CD14-positive monocyte (primary cell): ENCODE data around the gene C5orf58. TPM values are rescaled to one million over a fixed set of nuclear protein-coding genes. Genes with fewer than 3 reads are reported as not detected.

Experiments used
- DNase-seq, 3 donors: peaks; one replicate each; pipeline ENCODE4 v3.0.0-alpha.2; 2011 to 2022
- H2AFZ ChIP-seq: 2 replicates; pipeline ENCODE4 v1.6.0; 2012; ENCODE audit warnings: mild to moderate bottlenecking, low read depth, low read length, inconsistent platforms; ENCODE audit not compliant: insufficient read depth, poor library complexity, severe bottlenecking
- H3K27ac ChIP-seq, 2 donors: 1 replicate in 1 of 2; 2 replicates in 1 of 2; pipeline ENCODE4 v1.5.1; 2012 to 2013; ENCODE audit warnings: low read length in 2 of 2, control low read depth in 1 of 2, inconsistent platforms in 1 of 2, low read depth in 1 of 2, mild to moderate bottlenecking in 1 of 2
- H3K27me3 ChIP-seq, 2 donors: one replicate each; pipeline versions ENCODE4 v1.6.0 to v1.6.1; 2011 to 2013; ENCODE audit warnings: low read length in 2 of 2; ENCODE audit not compliant: control insufficient read depth in 2 of 2, insufficient read depth in 2 of 2
- H3K36me3 ChIP-seq, 2 donors: replicated peaks in 1 of 2; 1 replicate in 1 of 2; 2 replicates in 1 of 2; pipeline versions ENCODE4 v1.5.1 to v1.6.1; 2012 to 2013; ENCODE audit warnings: low read length in 2 of 2, control low read depth in 1 of 2, inconsistent platforms in 1 of 2, mild to moderate bottlenecking in 1 of 2; ENCODE audit not compliant: insufficient read depth in 2 of 2, control insufficient read depth in 1 of 2
- H3K4me1 ChIP-seq, 2 donors: 1 replicate in 1 of 2; 2 replicates in 1 of 2; pipeline versions ENCODE4 v1.5.1 to v1.6.1; 2012 to 2013; ENCODE audit warnings: low read length in 2 of 2, control low read depth in 1 of 2, inconsistent platforms in 1 of 2, mild to moderate bottlenecking in 1 of 2, moderate library complexity in 1 of 2; ENCODE audit not compliant: insufficient read depth in 2 of 2, control insufficient read depth in 1 of 2
- H3K4me2 ChIP-seq: replicated peaks from 2 replicates; pipeline ENCODE3; 2012; ENCODE audit warnings: low read length, moderate library complexity, mild to moderate bottlenecking; ENCODE audit not compliant: poor library complexity, severe bottlenecking; ENCODE audit errors: extremely low read depth
- H3K4me3 ChIP-seq, 3 experiments: fragments of 200-600 bp in 1 of 3; sonication (generic) in 1 of 3; replicated peaks in 1 of 3; 1 replicate in 2 of 3; 2 replicates in 1 of 3; pipeline ENCODE4 v1.5.1; 2011 to 2013; ENCODE audit warnings: low read length in 3 of 3, mild to moderate bottlenecking in 3 of 3, control low read depth in 2 of 3, low read depth in 2 of 3, inconsistent platforms in 1 of 3, moderate library complexity in 1 of 3
- H3K79me2 ChIP-seq: 2 replicates; pipeline ENCODE4 v1.6.0; 2012; ENCODE audit warnings: mild to moderate bottlenecking, control low read depth, inconsistent platforms, low read length, moderate library complexity; ENCODE audit not compliant: insufficient read depth
- H3K9ac ChIP-seq: 2 replicates; pipeline ENCODE4 v1.6.0; 2017; ENCODE audit warnings: low read length, mild to moderate bottlenecking; ENCODE audit not compliant: insufficient read depth, poor library complexity, severe bottlenecking
- H3K9me3 ChIP-seq, 2 donors: replicated peaks in 1 of 2; 1 replicate in 1 of 2; 2 replicates in 1 of 2; pipeline versions ENCODE4 v1.5.1 to v1.6.1; 2012 to 2013; ENCODE audit warnings: low read length in 2 of 2, control low read depth in 1 of 2; ENCODE audit not compliant: control insufficient read depth in 1 of 2, insufficient read depth in 1 of 2
- H4K20me1 ChIP-seq: 2 replicates; pipeline ENCODE4 v1.6.0; 2012; ENCODE audit warnings: mild to moderate bottlenecking, low read length, control low read depth, moderate library complexity; ENCODE audit not compliant: insufficient read depth
- H3K27ac Mint-ChIP-seq, 7 donors: one replicate each; pipeline ENCODE4 v1.8.0; 2020; ENCODE audit warnings: mild to moderate bottlenecking in 7 of 7, mixed read lengths in 7 of 7, moderate library complexity in 6 of 7, inconsistent platforms in 2 of 7
- H3K27me3 Mint-ChIP-seq, 3 donors: one replicate each; pipeline ENCODE4 v1.8.0; 2021 to 2022; ENCODE audit warnings: low read depth in 3 of 3, mild to moderate bottlenecking in 3 of 3, mixed read lengths in 3 of 3, moderate library complexity in 3 of 3, inconsistent platforms in 1 of 3
- H3K36me3 Mint-ChIP-seq, 2 donors: one replicate each; pipeline ENCODE4 v1.8.0; 2020; ENCODE audit warnings: mixed read lengths in 2 of 2, inconsistent platforms in 1 of 2, mild to moderate bottlenecking in 1 of 2
- H3K4me1 Mint-ChIP-seq: one replicate; pipeline ENCODE4 v1.8.0; 2020; ENCODE audit warnings: mild to moderate bottlenecking, mixed read lengths
- H3K4me3 Mint-ChIP-seq, 2 donors: one replicate each; pipeline ENCODE4 v1.8.0; 2020; ENCODE audit warnings: mild to moderate bottlenecking in 2 of 2, mixed read lengths in 2 of 2, moderate library complexity in 1 of 2
- H3K9me3 Mint-ChIP-seq, 7 donors: one replicate each; pipeline ENCODE4 v1.8.0; 2020 to 2022; ENCODE audit warnings: mixed read lengths in 7 of 7, mild to moderate bottlenecking in 6 of 7, moderate library complexity in 6 of 7, inconsistent platforms in 2 of 7
- WGBS: methylation state at CpG from one replicate; pipeline ENCODE4 v1.1.5; 2013; ENCODE audit warnings: missing lambda C conversion rate; ENCODE audit not compliant: insufficient coverage; 5-methylcytosine and 5-hydroxymethylcytosine counted together
- intact Hi-C, 2 donors: fragments of 100-400 bp; cut with micrococcal nuclease; formaldehyde crosslinking; loops; one replicate each; pipeline versions ENCODE4 v1.15.0 to v1.15.1; 2023
- polyA plus RNA-seq, 3 donors: library from polyadenylated mRNA; depleted of rRNA in 1 of 3; unstranded in 2 of 3; stranded (reverse) in 1 of 3; fragments of 300-500 nt in 2 of 3; fragments of >200 nt in 1 of 3; fragmentation: Illumina TruSeq in 2 of 3; gene quantifications; 1 replicate in 2 of 3; 2 replicates in 1 of 3; pipeline ENCODE4 v1.2.3, GENCODE V29; 2012 to 2021
- TF ChIP-seq, protein P1 (sequence below): fragments of 200-600 bp; IDR thresholded peaks from one replicate; pipeline ENCODE4 v1.8.0; 2022; ENCODE audit warnings: antibody characterized with exemption, mild to moderate bottlenecking

Gene C5orf58
- polyA plus RNA-seq, 3 donors = 0.46 TPM; not detected in 2

DNA sequence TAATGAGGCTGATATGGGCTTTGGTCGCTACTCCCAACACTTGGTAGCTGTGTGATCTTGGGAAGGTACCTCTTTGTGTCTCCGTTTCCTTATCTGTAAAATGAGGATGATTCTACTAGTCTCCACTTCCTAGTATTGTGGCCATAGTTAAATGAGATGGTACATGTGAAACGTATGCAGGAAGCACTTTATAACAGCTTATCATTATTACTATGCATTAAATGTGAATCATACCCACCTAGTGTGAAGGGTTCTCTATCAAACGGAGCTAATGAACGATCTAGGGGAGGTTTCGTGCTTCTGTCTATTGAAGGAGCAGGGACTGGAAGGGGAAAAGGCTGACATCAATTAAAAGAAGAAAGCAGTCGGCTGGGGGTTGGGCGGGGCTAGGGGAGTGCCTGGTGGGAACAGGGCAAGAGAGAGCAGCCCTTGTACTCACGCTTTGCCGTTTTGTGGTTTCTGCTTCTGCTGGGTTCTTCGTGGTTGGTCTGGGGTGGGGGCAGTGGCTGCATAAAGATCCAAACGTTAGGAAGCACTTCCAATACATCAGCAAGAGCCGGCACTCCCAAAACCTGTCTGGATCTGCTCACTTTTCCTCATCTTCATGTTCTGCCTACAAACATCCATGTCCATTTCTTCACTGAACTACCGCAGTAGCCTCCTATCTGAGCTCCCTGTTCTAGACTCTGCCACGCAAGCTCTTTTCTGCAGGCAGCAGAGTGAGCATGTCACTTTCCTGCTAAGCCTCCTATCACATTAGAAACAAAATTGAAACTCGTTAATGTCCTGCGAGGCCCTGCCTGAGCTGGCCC, 34.0 kb downstream of the C5orf58 start:
- peak overlapping the region in 6 of 7 donors; percentile 3 to 99 (median 86) for H3K27ac Mint-ChIP-seq
- peaks cover 43% of the 10 kb centered on the region for H3K4me1 Mint-ChIP-seq
- Histone ChIP-seq H3K9me3 (no peaks in the 10 kb centered on the region), H3K4me2 (no peak overlapping the region), H3K79me2 (peaks cover 56% of the 10 kb centered on the region), H3K4me1 (peaks cover 42 to 43% of the 10 kb centered on the region in 2 donors), H3K9ac (no peak overlapping the region), H3K4me3 (no peak overlapping the region), H3K27ac (peak overlapping the region in 1 of 2 donors; percentile 97), H2AFZ (no peak overlapping the region), H3K36me3 (peaks cover 84 to 91% of the 10 kb centered on the region in 2 donors), H3K27me3 (no peaks in the 10 kb centered on the region), H4K20me1 (peaks cover 95% of the 10 kb centered on the region)
- H3K9me3 Mint-ChIP-seq = peaks cover 0 to 2% (median 0%) of the 10 kb centered on the region in 7 donors
- WGBS = 57% methylated on average over 9 of the region's 17 CpGs
- no peak overlapping the region for H3K4me3 Mint-ChIP-seq
- peaks cover 94 to 97% of the 10 kb centered on the region in 2 donors for H3K36me3 Mint-ChIP-seq
- DNase-seq = no peak
- peaks cover 0 to 1% (median 0%) of the 10 kb centered on the region in 3 donors for H3K27me3 Mint-ChIP-seq
- TF ChIP-seq, protein P1, sequence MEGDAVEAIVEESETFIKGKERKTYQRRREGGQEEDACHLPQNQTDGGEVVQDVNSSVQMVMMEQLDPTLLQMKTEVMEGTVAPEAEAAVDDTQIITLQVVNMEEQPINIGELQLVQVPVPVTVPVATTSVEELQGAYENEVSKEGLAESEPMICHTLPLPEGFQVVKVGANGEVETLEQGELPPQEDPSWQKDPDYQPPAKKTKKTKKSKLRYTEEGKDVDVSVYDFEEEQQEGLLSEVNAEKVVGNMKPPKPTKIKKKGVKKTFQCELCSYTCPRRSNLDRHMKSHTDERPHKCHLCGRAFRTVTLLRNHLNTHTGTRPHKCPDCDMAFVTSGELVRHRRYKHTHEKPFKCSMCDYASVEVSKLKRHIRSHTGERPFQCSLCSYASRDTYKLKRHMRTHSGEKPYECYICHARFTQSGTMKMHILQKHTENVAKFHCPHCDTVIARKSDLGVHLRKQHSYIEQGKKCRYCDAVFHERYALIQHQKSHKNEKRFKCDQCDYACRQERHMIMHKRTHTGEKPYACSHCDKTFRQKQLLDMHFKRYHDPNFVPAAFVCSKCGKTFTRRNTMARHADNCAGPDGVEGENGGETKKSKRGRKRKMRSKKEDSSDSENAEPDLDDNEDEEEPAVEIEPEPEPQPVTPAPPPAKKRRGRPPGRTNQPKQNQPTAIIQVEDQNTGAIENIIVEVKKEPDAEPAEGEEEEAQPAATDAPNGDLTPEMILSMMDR = no peak
- intact Hi-C loops = loop anchor here (5.0 kb wide), 5 partner anchors 36 to 156 kb away; no protein-coding TSS in a partner anchor

DNA sequence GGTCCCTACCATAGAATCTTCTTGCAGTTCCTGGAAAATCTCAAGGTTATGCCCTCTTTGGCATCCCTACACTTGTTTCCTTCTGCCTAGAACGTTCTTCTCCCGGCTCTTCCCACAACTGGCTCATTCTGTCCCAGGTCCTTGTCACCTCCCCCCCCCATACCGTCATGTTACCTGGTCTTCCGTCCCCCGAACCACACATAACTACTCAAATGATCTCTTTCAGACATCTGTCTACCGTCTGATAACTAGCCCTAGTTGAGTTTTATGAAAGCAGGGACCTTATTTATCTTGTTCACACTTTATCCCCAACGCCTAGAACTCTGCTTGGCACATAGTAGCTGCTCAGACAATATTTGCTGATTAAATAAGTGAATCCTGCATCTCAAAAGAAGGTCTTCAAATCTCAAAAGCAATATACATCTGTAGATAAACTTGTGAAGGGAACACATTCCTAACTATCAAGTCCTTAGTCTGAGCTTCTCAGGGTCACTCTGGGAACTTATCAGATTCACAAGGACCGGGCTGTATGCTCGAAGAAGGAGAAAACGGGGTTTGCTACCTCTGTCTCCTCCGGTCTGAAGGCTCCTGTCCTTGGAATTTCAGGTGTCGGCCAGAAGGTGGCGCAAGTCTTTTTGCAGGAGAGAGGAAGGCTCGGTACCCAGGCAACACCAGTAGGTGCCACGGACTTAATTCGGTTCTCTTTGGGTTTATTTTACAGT, 34.8 kb downstream of the C5orf58 start:
- peak overlapping the region in 1 of 2 donors; percentile 24 for H3K4me3 Mint-ChIP-seq
- intact Hi-C loops = loop anchor here (5.0 kb wide), 5 partner anchors 35 to 155 kb away; no protein-coding TSS in a partner anchor
- Histone ChIP-seq H3K36me3 (peaks cover 83 to 89% of the 10 kb centered on the region in 2 donors), H3K4me1 (peaks cover 47 to 48% of the 10 kb centered on the region in 2 donors), H3K27me3 (no peaks in the 10 kb centered on the region), H3K79me2 (peaks cover 59% of the 10 kb centered on the region), H2AFZ (no peak overlapping the region), H4K20me1 (peaks cover 92% of the 10 kb centered on the region), H3K4me3 (no peak overlapping the region), H3K4me2 (peak overlapping the region; percentile 30), H3K9ac (no peak overlapping the region), H3K9me3 (no peaks in the 10 kb centered on the region), H3K27ac (peak overlapping the region in 1 of 2 donors; percentile 97)
- H3K27me3 Mint-ChIP-seq = peaks cover 0 to 1% (median 0%) of the 10 kb centered on the region in 3 donors
- peak overlapping the region; percentile 76 to 100 (median 98) for H3K27ac Mint-ChIP-seq
- WGBS = 25% methylated on average over 7 of the region's 16 CpGs
- TF ChIP-seq, protein P1 = peak; percentile 83
- peak; percentile 77 to 83 (median 79) for DNase-seq
- H3K36me3 Mint-ChIP-seq = peaks cover 92 to 96% of the 10 kb centered on the region in 2 donors
- peaks cover 0 to 2% (median 0%) of the 10 kb centered on the region in 7 donors for H3K9me3 Mint-ChIP-seq
- peaks cover 49% of the 10 kb centered on the region for H3K4me1 Mint-ChIP-seq
